A549 (cell line): Measurements from ENCODE around the gene KPTN. TPM values are rescaled to one million over a fixed set of nuclear protein-coding genes. Genes with fewer than 3 reads are reported as not detected.

Experiments used
- ATAC-seq, 2 experiments: fragments of 200-7000 bp in 1 of 2; fragments of >200 bp in 1 of 2; cut with Nextera tagmentation in 1 of 2; cut with Tn5 transposase in 1 of 2; 3 replicates each; pipeline versions ENCODE4 v1.8.0 to v1.9.1; 2018 to 2020; ENCODE audit warnings: mild to moderate bottlenecking in 1 of 2, moderate library complexity in 1 of 2
- CTCF ChIA-PET: fragments of 300-600 bp; sonication (Branson Sonifier 250); formaldehyde crosslinking; extraction: SDS; loops from one replicate; lab custom pipeline; 2021; ENCODE audit warnings: antibody characterized with exemption, inconsistent platforms; lab: Yijun Ruan, JAX
- POLR2A ChIA-PET: fragments of 350-600 bp; formaldehyde crosslinking; extraction: SDS; loops from one replicate; lab custom pipeline; 2021; ENCODE audit warnings: antibody characterized with exemption, inconsistent platforms; lab: Yijun Ruan, JAX
- DNase-seq, 2 experiments: peaks; one replicate each; pipeline versions ENCODE4 v3.0.0 to v3.0.0-alpha.2; 2011 to 2016; ENCODE audit warnings: low read depth in 1 of 2, low spot score in 1 of 2
- FAIRE-seq: peaks from 2 replicates; lab custom pipeline; 2011; peaks lifted over from hg19 to GRCh38; lab: Jason Lieb, UNC
- H3K27ac ChIP-seq, 2 experiments: fragments of >200 bp; sonication (Bioruptor Twin); formaldehyde crosslinking; 3 replicates each; pipeline ENCODE4 v1.5.1; 2016 to 2017
- H3K4me1 ChIP-seq: fragments of >200 bp; sonication (Bioruptor Twin); formaldehyde crosslinking; 3 replicates; pipeline ENCODE4 v1.6.1; 2016
- H3K4me2 ChIP-seq: fragments of >200 bp; sonication (Bioruptor Twin); formaldehyde crosslinking; 3 replicates; pipeline ENCODE4 v1.6.1; 2016
- H3K4me3 ChIP-seq: fragments of >200 bp; sonication (Bioruptor Twin); formaldehyde crosslinking; 3 replicates; pipeline ENCODE4 v1.5.1; 2016
- H3K9me3 ChIP-seq: fragments of >200 bp; sonication (Bioruptor Twin); formaldehyde crosslinking; 3 replicates; pipeline ENCODE4 v1.6.1; 2016
- ATOH8 ChIP-seq: fragments of 250-450 bp; sonication (Bioruptor Pico); IDR thresholded peaks from 2 replicates; pipeline ENCODE4 v1.5.0; 2020; ENCODE audit warnings: low read depth, mild to moderate bottlenecking, moderate library complexity
- CBX2 ChIP-seq: fragments of 200-600 bp; sonication (generic); IDR thresholded peaks from 2 replicates; pipeline ENCODE4 v1.6.1; 2016; ENCODE audit warnings: low read depth, mild to moderate bottlenecking, borderline replicate concordance
- CHD2 ChIP-seq: fragments of 150-350 bp; IDR thresholded peaks from 2 replicates; pipeline ENCODE4 v1.6.1; 2014; ENCODE audit warnings: low read length; ENCODE audit not compliant: partially characterized antibody
- E2F6 ChIP-seq: IDR thresholded peaks from 2 replicates; pipeline ENCODE4 v1.6.1; 2012; ENCODE audit warnings: low read depth, borderline replicate concordance
- EHF ChIP-seq: fragments of 250-450 bp; sonication (Bioruptor Pico); IDR thresholded peaks from 2 replicates; pipeline ENCODE4 v1.5.0; 2020; ENCODE audit warnings: mild to moderate bottlenecking
- EHMT2 ChIP-seq: fragments of 200-600 bp; sonication (generic); IDR thresholded peaks from 2 replicates; pipeline ENCODE4 v1.6.1; 2016; ENCODE audit warnings: antibody characterized with exemption, low read depth, mild to moderate bottlenecking, moderate library complexity
- EP300 ChIP-seq, 2 experiments: fragments of >200 bp; sonication (Bioruptor Twin); formaldehyde crosslinking; IDR thresholded peaks; 2 replicates in 1 of 2; 3 replicates in 1 of 2; pipeline ENCODE4 v1.6.1; 2016 to 2017
- GATA3 ChIP-seq: IDR thresholded peaks from 2 replicates; pipeline ENCODE4 v1.6.1; 2012; ENCODE audit warnings: borderline replicate concordance
- HEYL ChIP-seq: fragments of 250-450 bp; sonication (Bioruptor Pico); IDR thresholded peaks from 2 replicates; pipeline ENCODE4 v1.8.0; 2021; ENCODE audit warnings: mild to moderate bottlenecking, moderate library complexity
- HOXA7 ChIP-seq: fragments of 250-450 bp; sonication (Bioruptor Pico); IDR thresholded peaks from 2 replicates; pipeline ENCODE4 v1.5.0; 2020; ENCODE audit warnings: mild to moderate bottlenecking, moderate library complexity
- KDM1A ChIP-seq: fragments of 200-600 bp; sonication (generic); IDR thresholded peaks from 2 replicates; pipeline ENCODE4 v1.6.1; 2016; ENCODE audit warnings: low read depth, mild to moderate bottlenecking
- MAFK ChIP-seq: fragments of 450-650 bp; IDR thresholded peaks from 2 replicates; pipeline ENCODE4 v1.6.1; 2014; ENCODE audit not compliant: partially characterized antibody
- MAZ ChIP-seq: fragments of 150-350 bp; IDR thresholded peaks from 2 replicates; pipeline ENCODE4 v1.6.1; 2014; ENCODE audit warnings: antibody characterized with exemption, low read depth, low read length, borderline replicate concordance
- POLR2A ChIP-seq: IDR thresholded peaks from 2 replicates; pipeline ENCODE4 v1.6.1; 2012; ENCODE audit warnings: mild to moderate bottlenecking, low read length
- RAD21 ChIP-seq, 2 experiments: fragments of >200 bp in 1 of 2; sonication (Bioruptor Twin) in 1 of 2; formaldehyde crosslinking in 1 of 2; IDR thresholded peaks in 1 of 2; conservative IDR thresholded peaks in 1 of 2; 2 replicates in 1 of 2; 3 replicates in 1 of 2; pipeline ENCODE4 v1.6.1; 2012 to 2018; ENCODE audit warnings: inconsistent platforms in 1 of 2
- RCOR1 ChIP-seq: fragments of 150-350 bp; IDR thresholded peaks from 2 replicates; pipeline ENCODE4 v1.6.1; 2014; ENCODE audit warnings: antibody characterized with exemption, low read length, low read depth
- SMC3 ChIP-seq: fragments of >200 bp; sonication (Bioruptor Twin); formaldehyde crosslinking; IDR thresholded peaks from 3 replicates; pipeline ENCODE4 v1.6.1; 2018; ENCODE audit warnings: inconsistent platforms
- SREBF2 ChIP-seq: fragments of 450-650 bp; IDR thresholded peaks from 2 replicates; pipeline ENCODE4 v1.6.1; 2014; ENCODE audit warnings: mild to moderate bottlenecking, moderate library complexity
- TFCP2L1 ChIP-seq: fragments of 250-450 bp; sonication (Bioruptor Pico); IDR thresholded peaks from 2 replicates; pipeline ENCODE4 v1.5.0; 2021; ENCODE audit warnings: mild to moderate bottlenecking
- TP53 ChIP-seq: fragments of 250-450 bp; sonication (Bioruptor Pico); IDR thresholded peaks from 2 replicates; pipeline ENCODE4 v1.5.0; 2021; ENCODE audit warnings: mild to moderate bottlenecking, moderate library complexity
- ZC3H11A ChIP-seq: fragments of 450-650 bp; IDR thresholded peaks from 2 replicates; pipeline ENCODE4 v1.6.1; 2014; ENCODE audit warnings: antibody characterized with exemption, mild to moderate bottlenecking
- ZFP36 ChIP-seq: fragments of 450-650 bp; IDR thresholded peaks from 2 replicates; pipeline ENCODE4 v1.6.1; 2014; ENCODE audit warnings: borderline replicate concordance; ENCODE audit not compliant: partially characterized antibody
- ZSCAN20 ChIP-seq: fragments of 250-450 bp; sonication (Bioruptor Pico); IDR thresholded peaks from 2 replicates; pipeline ENCODE4 v1.8.0; 2022; ENCODE audit warnings: mild to moderate bottlenecking, moderate library complexity
- WGBS: methylation state at CpG from one replicate; pipeline ENCODE4 v1.1.6; 2017; ENCODE audit errors: missing lambda C conversion rate; 5-methylcytosine and 5-hydroxymethylcytosine counted together
- polyA plus RNA-seq, 4 experiments: library from polyadenylated mRNA; depleted of rRNA in 3 of 4; stranded (reverse); fragments of >200 nt; fragmentation: RNase III in 1 of 4; extraction: RNeasy Plus Mini Kit Qiagen cat#74134 plus additional on column Dnase treatment in 1 of 4; gene quantifications; 2 replicates in 3 of 4; 3 replicates in 1 of 4; pipeline ENCODE4 v1.2.3, GENCODE V29; 2011 to 2017
- TF ChIP-seq, protein P1 (sequence below): fragments of 250-450 bp; sonication (Bioruptor Pico); IDR thresholded peaks from 2 replicates; pipeline ENCODE4 v1.5.0; 2021; ENCODE audit warnings: mild to moderate bottlenecking, moderate library complexity, borderline replicate concordance
- TF ChIP-seq, protein P2 (sequence below): IDR thresholded peaks from 2 replicates; pipeline ENCODE4 v1.6.1; 2012
- TF ChIP-seq, protein P3 (sequence below): fragments of >200 bp; sonication (Bioruptor Twin); formaldehyde crosslinking; IDR thresholded peaks from 2 replicates; pipeline ENCODE4 v1.6.1; 2016

KPTN gene
- polyA plus RNA-seq, 2 of the 4 experiments (the other 2 are of a cell fraction): 10.6 to 20.6 TPM

GRCh38 chr19:47521473-47522180 lies 37.6 kb upstream of the KPTN start:
- H3K4me2 ChIP-seq: 0 out of 3 replicates have a peak overlapping the region, but pooled peaks have one; percentile 14
- TF ChIP-seq CBX2 (no peak), RAD21 (conservative IDR thresholded peaks at IDR 0.05 in 1 of 2, IDR thresholded peaks at IDR 0.05 in 1 of 2) (no peak), SMC3 (no peak), EHF (no peak), KDM1A (no peak), MAZ (no peak), MAFK (no peak), RCOR1 (no peak), POLR2A (no peak)
- TF ChIP-seq, all 56 proteins: peak for 0
- ChIA-PET POLR2A (no interaction called here), CTCF (interaction anchor here (0.6 to 4.9 kb wide), 10 partner anchors 8 to 176 kb away, joined by 3 to 24 read pairs (median 6); partner anchors contain the start of gene KPTN)
- H3K9me3 ChIP-seq: no peaks in the 10 kb centered on the region
- FAIRE-seq: no peak
- ATAC-seq: peak; percentile 45 to 51; a peak in 3 of 6 replicates
- no peak overlapping the region for H3K4me3 ChIP-seq
- H3K4me1 ChIP-seq: peaks cover 7% of the 10 kb centered on the region; the same call in 1 of the 3 replicates
- 73% methylated on average over 20 of the region's 20 CpGs for WGBS
- peak overlapping the region in 1 of 2 experiments; percentile 4; a peak in 1 of 6 replicates for H3K27ac ChIP-seq
- DNase-seq: no peak

DNA sequence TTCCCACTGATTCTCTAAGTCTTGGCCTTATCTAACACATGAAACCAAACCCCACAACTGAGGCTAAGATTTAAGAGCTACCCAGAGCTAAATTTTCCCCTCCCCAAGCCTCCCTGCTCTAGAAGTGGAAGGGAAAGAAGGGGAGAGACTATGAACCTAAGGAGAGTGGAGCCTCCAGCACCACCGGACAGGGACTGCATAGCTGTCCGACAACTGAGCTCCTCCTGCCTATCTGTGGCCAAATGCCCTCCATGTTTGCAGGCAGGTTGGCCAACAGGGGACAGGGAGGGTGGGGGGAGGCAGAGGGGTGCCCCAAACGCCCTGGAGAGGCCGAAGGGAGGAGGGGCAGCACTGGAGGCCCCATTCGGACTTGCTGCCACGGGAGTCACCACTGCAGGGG lies 36.8 kb upstream of the KPTN start:
- WGBS: 39% methylated on average over 6 of the region's 6 CpGs
- Histone ChIP-seq H3K4me1 (peaks cover 12% of the 10 kb centered on the region; the same call in 2 of the 3 replicates), H3K4me2 (no peak overlapping the region), H3K4me3 (no peak overlapping the region), H3K27ac (no peak overlapping the region), H3K9me3 (no peaks in the 10 kb centered on the region)
- POLR2A ChIA-PET: no interaction called here
- FAIRE-seq (no peak), DNase-seq (no peak), ATAC-seq (peak in 1 of 2 experiments; percentile 8; a peak in 1 of 6 replicates)
- CTCF ChIA-PET: interaction anchor here (1.2 to 4.9 kb wide), 5 partner anchors 9 to 177 kb away, joined by 5 to 24 read pairs (median 6); no protein-coding TSS in a partner anchor
- TF ChIP-seq GATA3 (no peak), ZSCAN20 (no peak)
- TF ChIP-seq, protein P1, sequence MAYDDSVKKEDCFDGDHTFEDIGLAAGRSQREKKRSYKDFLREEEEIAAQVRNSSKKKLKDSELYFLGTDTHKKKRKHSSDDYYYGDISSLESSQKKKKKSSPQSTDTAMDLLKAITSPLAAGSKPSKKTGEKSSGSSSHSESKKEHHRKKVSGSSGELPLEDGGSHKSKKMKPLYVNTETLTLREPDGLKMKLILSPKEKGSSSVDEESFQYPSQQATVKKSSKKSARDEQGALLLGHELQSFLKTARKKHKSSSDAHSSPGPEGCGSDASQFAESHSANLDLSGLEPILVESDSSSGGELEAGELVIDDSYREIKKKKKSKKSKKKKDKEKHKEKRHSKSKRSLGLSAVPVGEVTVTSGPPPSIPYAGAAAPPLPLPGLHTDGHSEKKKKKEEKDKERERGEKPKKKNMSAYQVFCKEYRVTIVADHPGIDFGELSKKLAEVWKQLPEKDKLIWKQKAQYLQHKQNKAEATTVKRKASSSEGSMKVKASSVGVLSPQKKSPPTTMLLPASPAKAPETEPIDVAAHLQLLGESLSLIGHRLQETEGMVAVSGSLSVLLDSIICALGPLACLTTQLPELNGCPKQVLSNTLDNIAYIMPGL (CRISPR knock-in tag): no peak

DNA sequence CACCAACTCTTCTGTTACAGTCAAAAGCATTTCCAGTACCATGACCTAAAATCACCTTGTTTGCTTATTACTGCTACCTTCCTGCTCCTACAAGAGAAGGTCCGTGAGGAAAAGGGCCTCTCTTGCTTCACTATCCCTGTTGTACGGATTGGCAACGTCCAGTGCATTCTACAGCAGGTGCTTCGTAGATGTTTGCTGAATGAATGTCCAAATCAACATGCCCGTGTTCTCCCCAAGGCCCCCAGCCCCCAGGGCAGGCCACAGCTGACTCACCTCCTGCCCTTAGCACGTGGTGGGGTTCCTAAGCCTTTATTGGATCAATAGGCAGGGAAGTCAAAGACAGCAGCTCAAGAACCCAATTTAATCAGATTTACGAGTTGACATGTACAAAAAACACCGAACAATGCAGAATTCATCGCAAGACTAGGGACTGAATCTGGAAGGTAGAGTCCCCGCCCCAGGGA lies 36.4 kb upstream of the KPTN start:
- Histone ChIP-seq H3K27ac (no peak overlapping the region), H3K4me3 (no peak overlapping the region), H3K4me2 (no peak overlapping the region)
- FAIRE-seq (no peak), DNase-seq (no peak), ATAC-seq (no peak)
- POLR2A ChIA-PET: no interaction called here
- CTCF ChIA-PET: interaction anchor here (1.0 to 4.9 kb wide), 5 partner anchors 10 to 178 kb away, joined by 3 to 24 read pairs (median 10); no protein-coding TSS in a partner anchor
- TF ChIP-seq ZC3H11A: no peak
- no peak for TF ChIP-seq HOXA7 (CRISPR knock-in tag)
- TF ChIP-seq ATOH8 (CRISPR knock-in tag): no peak
- TF ChIP-seq EP300 (IDR thresholded peaks at IDR 0.05): no peak
- TF ChIP-seq ZFP36: no peak
- TF ChIP-seq, protein P1 (CRISPR knock-in tag): no peak
- no peak for TF ChIP-seq SREBF2
- TF ChIP-seq CHD2: no peak
- TF ChIP-seq, protein P2, sequence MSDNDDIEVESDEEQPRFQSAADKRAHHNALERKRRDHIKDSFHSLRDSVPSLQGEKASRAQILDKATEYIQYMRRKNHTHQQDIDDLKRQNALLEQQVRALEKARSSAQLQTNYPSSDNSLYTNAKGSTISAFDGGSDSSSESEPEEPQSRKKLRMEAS: no peak
- TF ChIP-seq TP53: no peak
- no peak for TF ChIP-seq MAZ
- TF ChIP-seq HEYL (CRISPR knock-in tag): no peak
- TF ChIP-seq EHMT2: no peak
- TF ChIP-seq TFCP2L1 (CRISPR knock-in tag): no peak
- TF ChIP-seq, protein P3, sequence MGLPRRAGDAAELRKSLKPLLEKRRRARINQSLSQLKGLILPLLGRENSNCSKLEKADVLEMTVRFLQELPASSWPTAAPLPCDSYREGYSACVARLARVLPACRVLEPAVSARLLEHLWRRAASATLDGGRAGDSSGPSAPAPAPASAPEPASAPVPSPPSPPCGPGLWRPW: no peak
- TF ChIP-seq E2F6: no peak
- TF ChIP-seq, all 56 proteins: peak for 0
- 66% methylated on average over 10 of the region's 10 CpGs for WGBS
- no peaks in the 10 kb centered on the region for H3K9me3 ChIP-seq
- H3K4me1 ChIP-seq: peaks cover 12% of the 10 kb centered on the region; the same call in 2 of the 3 replicates
